ENCODE results near the gene PDCD10. TPM values are rescaled to one million over a fixed set of nuclear protein-coding genes. Genes with fewer than 3 reads are reported as not detected.

Gene PDCD10
- total RNA-seq = 10 to 100 TPM; 53.6 to 95.4 (median 68.5) TPM

GRCh38 chr3:167734498-167735232 lies at the start of gene PDCD10:
TSS of gene PDCD10 (minus strand) at chr3:167734892. CDS start at chr3:167720157, 14,735 bp downstream.
- peak; percentile 28 to 51 for TF ChIP-seq POLR2A (IDR thresholded peaks at IDR 0.05)
- TF ChIP-seq CTCF (IDR thresholded peaks at IDR 0.05) = no peak
- TF ChIP-seq POLR2AphosphoS5 (IDR thresholded peaks at IDR 0.05) = peak; percentile 79
- H3K4me3 ChIP-seq = peak within 1 kb of the TSS; percentile 71 to 77
- ATAC-seq = peak; percentile 96
- no peaks in the 10 kb centered on the region for H3K36me3 ChIP-seq
- H3K4me1 ChIP-seq = peaks cover 0 to 42% (median 4%) of the 10 kb centered on the region in 3 donors
- no peaks in the 10 kb centered on the region for H3K9me3 ChIP-seq
- H3K27me3 ChIP-seq = no peaks in the 10 kb centered on the region
- H3K27ac ChIP-seq = peak within 1 kb of the TSS; percentile 78 to 95 (median 94)
- WGBS, 2 donors (ENCODE audit: low coverage in 1 of 2) = 0% methylated on average over 6 to 7 of the region's 49 CpGs

DNA sequence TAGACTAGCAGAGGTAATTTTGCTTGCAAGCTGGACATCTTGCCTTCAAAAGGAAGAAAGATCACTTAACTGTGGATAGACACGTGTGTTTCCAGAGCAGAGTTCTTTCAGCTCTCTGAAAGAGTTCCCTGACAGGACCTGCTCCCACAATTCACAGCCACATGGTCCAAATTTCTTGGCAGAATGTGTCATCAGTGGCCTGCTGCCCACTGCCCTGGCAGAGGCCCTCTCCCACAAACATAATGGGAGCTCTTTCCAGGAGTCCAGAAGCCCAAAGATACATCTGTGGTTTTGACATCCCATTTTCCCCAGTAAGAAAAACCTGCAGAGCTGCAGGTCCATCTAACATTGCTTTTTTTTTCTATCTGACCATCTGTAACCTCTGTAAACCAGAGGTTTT lies 49.1 kb upstream of the PDCD10 start:
- TF ChIP-seq POLR2A (IDR thresholded peaks at IDR 0.05) = no peak
- TF ChIP-seq POLR2AphosphoS5 (IDR thresholded peaks at IDR 0.05) = no peak
- H3K36me3 ChIP-seq = no peaks in the 10 kb centered on the region
- no peak overlapping the region for H3K27ac ChIP-seq
- no peak for ATAC-seq
- WGBS, 2 donors (ENCODE audit: low coverage in 1 of 2) = 20 to 50% methylated on average over 1 of the region's 1 CpG
- H3K4me3 ChIP-seq = no peak overlapping the region
- peaks cover 0 to 5% (median 0%) of the 10 kb centered on the region in 3 donors for H3K4me1 ChIP-seq
- H3K27me3 ChIP-seq = no peaks in the 10 kb centered on the region
- H3K9me3 ChIP-seq = no peaks in the 10 kb centered on the region

GRCh38 chr3:167780214-167780883 lies 45.7 kb upstream of the PDCD10 start:
- no peak for TF ChIP-seq EP300 (IDR thresholded peaks at IDR 0.05)
- no peak for TF ChIP-seq POLR2A (IDR thresholded peaks at IDR 0.05)
- no peak for TF ChIP-seq CTCF (IDR thresholded peaks at IDR 0.05)
- TF ChIP-seq POLR2AphosphoS5 (IDR thresholded peaks at IDR 0.05) = no peak
- WGBS, 2 donors (ENCODE audit: low coverage in 1 of 2) = 72 to 90% methylated on average over 2 of the region's 2 CpGs
- H3K36me3 ChIP-seq = no peaks in the 10 kb centered on the region
- peaks cover 0 to 9% (median 0%) of the 10 kb centered on the region in 3 donors for H3K9me3 ChIP-seq
- H3K4me1 ChIP-seq = peaks cover 0 to 8% (median 0%) of the 10 kb centered on the region in 3 donors
- H3K4me3 ChIP-seq = no peak overlapping the region
- H3K27ac ChIP-seq = no peak overlapping the region
- no peaks in the 10 kb centered on the region for H3K27me3 ChIP-seq
- no peak for ATAC-seq

DNA sequence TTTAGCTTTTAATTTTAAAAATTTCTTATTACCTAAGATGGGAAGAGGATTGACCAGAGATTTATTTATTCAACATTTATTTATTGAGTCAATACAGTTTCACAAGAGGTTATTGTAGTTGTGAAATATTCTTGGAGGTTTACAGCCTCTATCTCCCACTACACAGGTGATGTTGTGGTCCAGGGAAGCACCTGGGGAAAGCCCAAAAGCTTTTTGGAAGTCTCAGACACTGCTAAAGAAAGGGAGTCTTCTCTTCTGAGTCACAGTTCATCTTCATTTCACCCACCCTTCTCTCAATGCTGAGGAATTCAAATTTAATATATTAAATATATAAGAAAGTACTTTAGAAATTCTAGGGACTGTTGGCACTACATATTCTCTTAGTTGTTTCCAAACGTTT lies 42.7 kb upstream of the PDCD10 start:
- 40 to 63% methylated on average over 1 of the region's 1 CpG for WGBS, 2 donors (ENCODE audit: low coverage in 1 of 2)
- H3K4me1 ChIP-seq = peaks cover 0 to 4% (median 0%) of the 10 kb centered on the region in 3 donors
- TF ChIP-seq POLR2AphosphoS5 (IDR thresholded peaks at IDR 0.05) (no peak), POLR2A (IDR thresholded peaks at IDR 0.05) (no peak)
- ATAC-seq = no peak
- H3K36me3 ChIP-seq = no peaks in the 10 kb centered on the region
- no peak overlapping the region for H3K27ac ChIP-seq
- peaks cover 0 to 9% (median 0%) of the 10 kb centered on the region in 3 donors for H3K9me3 ChIP-seq
- no peak overlapping the region for H3K4me3 ChIP-seq
- H3K27me3 ChIP-seq = no peaks in the 10 kb centered on the region

DNA sequence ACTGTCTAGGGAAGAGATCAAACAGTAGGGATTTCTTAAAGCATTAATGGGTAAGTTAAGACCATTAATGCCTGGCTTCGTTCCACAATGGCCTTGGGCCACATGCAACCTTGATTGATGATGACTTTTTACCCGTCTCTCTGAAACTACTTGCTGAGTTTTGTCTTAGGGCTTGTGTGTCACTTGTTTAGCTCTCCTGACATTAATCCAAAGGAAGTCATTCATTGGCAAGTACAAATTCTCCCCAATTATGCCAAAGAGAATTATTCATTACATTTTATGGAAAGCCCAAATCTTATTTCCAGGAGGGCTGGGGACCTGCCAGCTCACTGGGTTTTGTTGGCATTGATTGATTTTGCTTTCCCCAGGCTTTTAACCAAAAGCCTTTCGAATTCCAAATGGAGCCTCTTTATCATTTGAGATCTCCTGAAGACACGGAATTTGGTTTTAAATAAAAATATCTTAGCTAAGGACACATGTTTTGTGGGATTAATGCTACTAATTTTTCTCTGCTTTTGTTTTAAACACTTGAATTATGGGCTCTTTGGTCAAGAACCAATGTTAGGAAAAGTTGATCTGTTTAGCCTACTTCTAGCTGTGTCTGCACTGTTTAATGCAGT lies 41.5 kb upstream of the PDCD10 start:
- no peak for ATAC-seq
- Histone ChIP-seq H3K36me3 (no peaks in the 10 kb centered on the region), H3K27me3 (no peaks in the 10 kb centered on the region), H3K9me3 (peaks cover 0 to 9% (median 0%) of the 10 kb centered on the region in 3 donors), H3K4me3 (no peak overlapping the region), H3K4me1 (peaks cover 0 to 4% (median 0%) of the 10 kb centered on the region in 3 donors), H3K27ac (no peak overlapping the region)
- no peak for TF ChIP-seq POLR2AphosphoS5 (IDR thresholded peaks at IDR 0.05)
- no peak for TF ChIP-seq EP300 (IDR thresholded peaks at IDR 0.05)
- no peak for TF ChIP-seq POLR2A (IDR thresholded peaks at IDR 0.05)
- TF ChIP-seq CTCF (IDR thresholded peaks at IDR 0.05) = no peak
- 19 to 25% methylated on average over 3 to 4 of the region's 4 CpGs for WGBS, 2 donors (ENCODE audit: low coverage in 1 of 2)
